Chondrocyte (in vitro differentiated cells): Measurements from ENCODE around the gene CIT. TPM values are rescaled to one million over a fixed set of nuclear protein-coding genes. Genes with fewer than 3 reads are reported as not detected.

ENCODE experiments used
- DNase-seq: peaks from one replicate; pipeline ENCODE4 v3.0.0; 2021; ENCODE audit warnings: mixed read lengths, low spot score
- H3K27ac Mint-ChIP-seq: one replicate; pipeline ENCODE4 v1.8.0; 2021; ENCODE audit warnings: mild to moderate bottlenecking, moderate library complexity, mixed read lengths; ENCODE audit not compliant: unreplicated experiment
- H3K27me3 Mint-ChIP-seq: 2 replicates; pipeline ENCODE4 v1.8.0; 2021; ENCODE audit warnings: low read depth, mixed read lengths
- H3K36me3 Mint-ChIP-seq: 2 replicates; pipeline ENCODE4 v1.8.0; 2021; ENCODE audit warnings: low read depth, mixed read lengths
- H3K4me1 Mint-ChIP-seq: 2 replicates; pipeline ENCODE4 v1.8.0; 2021; ENCODE audit warnings: low read depth, mild to moderate bottlenecking, mixed read lengths
- H3K4me3 Mint-ChIP-seq: one replicate; pipeline ENCODE4 v1.8.0; 2021; ENCODE audit warnings: mild to moderate bottlenecking, moderate library complexity, mixed read lengths; ENCODE audit not compliant: unreplicated experiment
- H3K9me3 Mint-ChIP-seq: 2 replicates; pipeline ENCODE4 v1.8.0; 2021; ENCODE audit warnings: low read depth, mixed read lengths
- total RNA-seq: library from RNA; stranded (reverse); gene quantifications from 3 replicates; pipeline ENCODE4 v1.2.1, GENCODE V29; 2021
- TF ChIP-seq, protein P1 (sequence below): fragments of 200-600 bp; sonication (generic); IDR thresholded peaks from 2 replicates; pipeline ENCODE4 v1.5.0; 2021; ENCODE audit warnings: antibody characterized with exemption, mild to moderate bottlenecking, moderate library complexity

Gene CIT
- total RNA-seq, 1 donor from 2014 or later, result 9.9 TPM

DNA sequence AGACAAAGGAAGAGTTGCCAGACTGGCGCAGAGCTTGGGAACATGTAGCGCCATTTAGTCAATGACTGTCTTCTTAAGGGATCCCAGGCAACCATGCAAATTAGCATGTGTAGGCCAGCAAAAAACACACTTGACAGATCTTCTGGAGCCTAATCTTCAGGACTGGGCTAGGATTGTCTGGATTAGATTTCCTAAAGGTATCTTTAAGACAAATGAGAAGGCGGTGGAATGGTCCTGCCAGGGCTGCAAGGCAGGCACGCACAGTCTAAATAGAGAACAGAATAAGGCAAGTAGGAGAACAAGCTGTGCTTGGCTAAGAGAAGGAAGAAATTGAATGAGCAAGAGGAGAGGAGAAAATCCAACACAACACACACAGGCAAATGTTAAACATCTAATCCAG lies 80.0 kb downstream of the CIT start:
- TF ChIP-seq, protein P1, sequence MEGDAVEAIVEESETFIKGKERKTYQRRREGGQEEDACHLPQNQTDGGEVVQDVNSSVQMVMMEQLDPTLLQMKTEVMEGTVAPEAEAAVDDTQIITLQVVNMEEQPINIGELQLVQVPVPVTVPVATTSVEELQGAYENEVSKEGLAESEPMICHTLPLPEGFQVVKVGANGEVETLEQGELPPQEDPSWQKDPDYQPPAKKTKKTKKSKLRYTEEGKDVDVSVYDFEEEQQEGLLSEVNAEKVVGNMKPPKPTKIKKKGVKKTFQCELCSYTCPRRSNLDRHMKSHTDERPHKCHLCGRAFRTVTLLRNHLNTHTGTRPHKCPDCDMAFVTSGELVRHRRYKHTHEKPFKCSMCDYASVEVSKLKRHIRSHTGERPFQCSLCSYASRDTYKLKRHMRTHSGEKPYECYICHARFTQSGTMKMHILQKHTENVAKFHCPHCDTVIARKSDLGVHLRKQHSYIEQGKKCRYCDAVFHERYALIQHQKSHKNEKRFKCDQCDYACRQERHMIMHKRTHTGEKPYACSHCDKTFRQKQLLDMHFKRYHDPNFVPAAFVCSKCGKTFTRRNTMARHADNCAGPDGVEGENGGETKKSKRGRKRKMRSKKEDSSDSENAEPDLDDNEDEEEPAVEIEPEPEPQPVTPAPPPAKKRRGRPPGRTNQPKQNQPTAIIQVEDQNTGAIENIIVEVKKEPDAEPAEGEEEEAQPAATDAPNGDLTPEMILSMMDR, result no peak
- no peak for DNase-seq
- Mint-ChIP-seq H3K4me3 (no peak overlapping the region), H3K4me1 (no peaks in the 10 kb centered on the region), H3K9me3 (no peaks in the 10 kb centered on the region), H3K36me3 (no peaks in the 10 kb centered on the region), H3K27me3 (no peaks in the 10 kb centered on the region), H3K27ac (no peak overlapping the region)

- Mint-ChIP-seq H3K27ac (no peak overlapping the region), H3K27me3 (no peaks in the 10 kb centered on the region), H3K4me3 (no peak overlapping the region), H3K9me3 (no peaks in the 10 kb centered on the region), H3K36me3 (no peaks in the 10 kb centered on the region), H3K4me1 (no peaks in the 10 kb centered on the region)
- TF ChIP-seq, protein P1, result no peak
- no peak for DNase-seq
These were observed 80.8 kb downstream of the CIT start for GRCh38 chr12:119796292-119796691.

DNA sequence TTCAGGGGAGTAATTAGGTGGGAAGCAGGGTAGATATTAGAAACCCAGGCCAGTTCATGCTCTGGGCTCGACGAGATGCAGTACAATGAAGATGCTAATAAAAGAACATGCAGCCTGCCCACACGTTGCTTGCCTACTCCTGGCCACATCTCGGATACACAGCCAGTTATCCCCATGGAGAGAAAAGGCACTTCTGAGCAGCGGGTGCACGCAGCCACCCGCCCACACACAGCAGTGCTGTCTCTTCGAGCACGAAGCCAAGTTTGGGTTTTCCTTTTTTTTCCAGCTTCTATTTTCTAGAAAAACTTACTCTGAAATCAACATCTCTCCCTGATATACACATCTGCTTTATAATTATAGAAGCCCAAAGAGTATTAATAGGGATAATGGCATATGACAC lies 85.7 kb downstream of the CIT start:
- no peak overlapping the region for H3K4me3 Mint-ChIP-seq
- H3K9me3 Mint-ChIP-seq, result no peaks in the 10 kb centered on the region
- H3K27ac Mint-ChIP-seq, result no peak overlapping the region
- no peaks in the 10 kb centered on the region for H3K27me3 Mint-ChIP-seq
- TF ChIP-seq, protein P1, result no peak
- no peaks in the 10 kb centered on the region for H3K36me3 Mint-ChIP-seq
- DNase-seq, result no peak
- H3K4me1 Mint-ChIP-seq, result no peaks in the 10 kb centered on the region

DNA sequence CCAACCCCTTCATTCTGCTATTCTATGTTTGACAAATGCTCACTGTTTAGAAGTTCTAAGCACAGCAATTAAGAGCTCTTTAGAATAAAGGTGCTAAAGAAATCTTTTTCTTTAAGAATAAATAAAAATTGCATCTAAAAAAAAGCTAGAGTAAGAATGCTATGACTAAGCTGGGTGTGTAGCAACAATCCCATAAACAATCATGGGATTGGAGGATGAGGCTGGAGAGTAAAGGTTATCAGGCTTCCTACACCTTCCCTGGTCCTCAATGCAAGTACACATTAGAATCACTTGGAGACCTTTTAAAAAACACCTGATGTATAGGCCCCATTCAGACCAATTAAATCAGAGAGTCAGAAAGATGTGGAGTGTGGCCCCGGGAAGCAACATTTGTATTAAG lies 88.3 kb downstream of the CIT start:
- H3K9me3 Mint-ChIP-seq, result peaks cover 6% of the 10 kb centered on the region
- H3K4me1 Mint-ChIP-seq, result no peaks in the 10 kb centered on the region
- H3K4me3 Mint-ChIP-seq, result no peak overlapping the region
- H3K36me3 Mint-ChIP-seq, result peaks cover 7% of the 10 kb centered on the region
- no peaks in the 10 kb centered on the region for H3K27me3 Mint-ChIP-seq
- no peak for DNase-seq
- TF ChIP-seq, protein P1, result no peak
- H3K27ac Mint-ChIP-seq, result no peak overlapping the region

DNA sequence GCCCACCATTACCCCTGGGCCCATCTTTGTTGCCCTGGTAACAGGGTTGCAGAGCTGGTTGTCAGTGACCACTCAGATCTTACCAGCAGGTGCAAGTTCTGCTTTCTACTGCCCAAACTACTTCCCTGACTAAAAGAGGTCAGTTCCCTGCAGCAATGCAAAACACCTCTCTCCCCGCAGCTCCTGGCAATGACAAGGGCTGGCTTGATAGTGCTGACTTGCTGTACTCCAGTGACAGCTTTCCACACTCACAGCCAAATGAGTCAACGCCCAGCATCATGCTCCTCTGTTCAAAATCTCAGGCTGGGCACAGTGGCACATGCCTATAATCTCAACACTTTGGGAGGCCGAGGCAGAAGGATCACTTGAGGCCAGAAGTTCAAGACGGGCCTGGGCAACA lies 90.6 kb downstream of the CIT start:
- TF ChIP-seq, protein P1, result no peak
- no peaks in the 10 kb centered on the region for H3K27me3 Mint-ChIP-seq
- no peak for DNase-seq

More for the DNA sequence above, 90.6 kb downstream of the CIT start:
- H3K9me3 Mint-ChIP-seq, result peaks cover 6% of the 10 kb centered on the region
- peaks cover 7% of the 10 kb centered on the region for H3K36me3 Mint-ChIP-seq
- no peak overlapping the region for H3K4me3 Mint-ChIP-seq
- H3K27ac Mint-ChIP-seq, result no peak overlapping the region
- no peaks in the 10 kb centered on the region for H3K4me1 Mint-ChIP-seq
